GM23338 (cell line): ENCODE measurements around the gene GRHL3. TPM values are rescaled to one million over a fixed set of nuclear protein-coding genes. Genes with fewer than 3 reads are reported as not detected.

ENCODE experiments used
- ATAC-seq: fragments of 200-7000 bp; cut with Tn5 transposase; 3 replicates; pipeline ENCODE4 v1.9.1; 2020
- DNase-seq: peaks from one replicate; pipeline ENCODE4 v3.0.0-alpha.2; 2015; ENCODE audit warnings: low spot score
- H2AFZ ChIP-seq: fragments of 200-600 bp; sonication (generic); 2 replicates; pipeline ENCODE4 v1.8.0; 2016; ENCODE audit warnings: antibody characterized with exemption, mild to moderate bottlenecking, moderate library complexity
- H3F3A ChIP-seq: fragments of 200-600 bp; sonication (generic); replicated peaks from 2 replicates; pipeline ENCODE4 v1.8.0; 2017; ENCODE audit warnings: antibody characterized with exemption, mixed run types, low read depth
- H3K27ac ChIP-seq: fragments of 200-600 bp; sonication (generic); 2 replicates; pipeline ENCODE4 v1.6.1; 2016; ENCODE audit warnings: low read depth
- H3K27me3 ChIP-seq: fragments of 200-600 bp; sonication (generic); 2 replicates; pipeline ENCODE4 v1.8.0; 2016; ENCODE audit warnings: mild to moderate bottlenecking, mixed run types, moderate library complexity; ENCODE audit not compliant: insufficient read depth
- H3K36me3 ChIP-seq: fragments of 200-600 bp; sonication (generic); 2 replicates; pipeline ENCODE4 v1.8.0; 2016; ENCODE audit warnings: mild to moderate bottlenecking; ENCODE audit not compliant: insufficient read depth
- H3K4me1 ChIP-seq: fragments of 200-600 bp; sonication (generic); 2 replicates; pipeline ENCODE4 v1.8.0; 2016; ENCODE audit warnings: mild to moderate bottlenecking, moderate library complexity; ENCODE audit not compliant: insufficient read depth
- H3K4me2 ChIP-seq: fragments of 200-600 bp; sonication (generic); 2 replicates; pipeline ENCODE4 v1.7.1; 2017; ENCODE audit warnings: mixed run types
- H3K4me3 ChIP-seq: fragments of 200-600 bp; sonication (generic); 2 replicates; pipeline ENCODE4 v1.6.1; 2016; ENCODE audit warnings: mixed run types
- H3K79me2 ChIP-seq: fragments of 200-600 bp; sonication (generic); replicated peaks from 2 replicates; pipeline ENCODE4 v1.8.0; 2017; ENCODE audit warnings: mild to moderate bottlenecking; ENCODE audit not compliant: insufficient read depth
- H3K9me2 ChIP-seq: fragments of 200-600 bp; sonication (generic); 2 replicates; pipeline ENCODE4 v1.8.0; 2017; ENCODE audit not compliant: insufficient read depth
- H4K20me1 ChIP-seq: fragments of 200-600 bp; sonication (generic); replicated peaks from 2 replicates; pipeline ENCODE4 v1.8.0; 2017; ENCODE audit warnings: mild to moderate bottlenecking; ENCODE audit not compliant: insufficient read depth
- H3K27ac Mint-ChIP-seq: 2 replicates; pipeline ENCODE4 v1.8.0; 2020; ENCODE audit warnings: inconsistent platforms, mild to moderate bottlenecking, moderate library complexity, mixed read lengths
- H3K27me3 Mint-ChIP-seq: 3 replicates; pipeline ENCODE4 v1.8.0; 2022; ENCODE audit warnings: low read depth, mild to moderate bottlenecking, moderate library complexity, mixed read lengths, inconsistent platforms; ENCODE audit not compliant: insufficient read depth, poor library complexity
- H3K36me3 Mint-ChIP-seq: 3 replicates; pipeline ENCODE4 v1.8.0; 2021; ENCODE audit warnings: low read depth, mild to moderate bottlenecking, inconsistent platforms, moderate library complexity, mixed read lengths
- H3K4me1 Mint-ChIP-seq: 3 replicates; pipeline ENCODE4 v1.8.0; 2020; ENCODE audit warnings: mild to moderate bottlenecking, inconsistent platforms, mixed read lengths
- H3K4me3 Mint-ChIP-seq: 3 replicates; pipeline ENCODE4 v1.8.0; 2021; ENCODE audit warnings: moderate library complexity, mild to moderate bottlenecking, inconsistent platforms, mixed read lengths
- H3K9me3 Mint-ChIP-seq: 3 replicates; pipeline ENCODE4 v1.8.0; 2020; ENCODE audit warnings: moderate library complexity, mild to moderate bottlenecking, inconsistent platforms, mixed read lengths
- ETS1 ChIP-seq: IDR thresholded peaks from 2 replicates; pipeline ENCODE4 v1.6.1; 2016; ENCODE audit warnings: antibody characterized with exemption
- EZH2phosphoT487 ChIP-seq: fragments of 200-600 bp; sonication (generic); IDR thresholded peaks from one replicate; pipeline ENCODE4 v1.8.1; 2018; ENCODE audit warnings: antibody characterized with exemption; ENCODE audit not compliant: unreplicated experiment
- NANOG ChIP-seq: IDR thresholded peaks from 2 replicates; pipeline ENCODE4 v1.6.1; 2016; ENCODE audit warnings: antibody characterized with exemption, borderline replicate concordance
- POLR2AphosphoS5 ChIP-seq: IDR thresholded peaks from 2 replicates; pipeline ENCODE4 v1.6.1; 2016; ENCODE audit warnings: antibody characterized with exemption, low read depth
- ZNF114 ChIP-seq: fragments of 250-450 bp; sonication (Bioruptor Pico); IDR thresholded peaks from 2 replicates; pipeline ENCODE4 v1.5.0; 2020; ENCODE audit warnings: mild to moderate bottlenecking, moderate library complexity
- ZNF462 ChIP-seq: fragments of 250-450 bp; sonication (Bioruptor Pico); IDR thresholded peaks from 2 replicates; pipeline ENCODE4 v1.5.0; 2020; ENCODE audit warnings: mild to moderate bottlenecking, moderate library complexity
- polyA plus RNA-seq: library from polyadenylated mRNA; unstranded; fragments of >200 nt; fragmentation: Nextera tagmentation; extraction: Ambion mirVana; gene quantifications from 2 replicates; pipeline ENCODE4 v1.2.1, GENCODE V29; 2016
- total RNA-seq: library from RNA; depleted of rRNA; stranded (reverse); fragments of >200 nt; shearing (Covaris generic); gene quantifications from 2 replicates; pipeline ENCODE4 v1.2.3, GENCODE V29; 2014

Gene GRHL3
- total and polyA plus RNA-seq, 2 experiments from 2014 or later: 0.78 to 1.1 TPM

GRCh38 chr1:24275510-24275909 lies 43.6 kb upstream of the GRHL3 start:
- Histone ChIP-seq H3K79me2 (no peaks in the 10 kb centered on the region), H2AFZ (no peak overlapping the region), H3K27me3 (no peaks in the 10 kb centered on the region), H3K9me2 (no peaks in the 10 kb centered on the region), H3F3A (no peaks in the 10 kb centered on the region), H3K4me2 (no peak overlapping the region), H3K4me3 (no peak overlapping the region), H3K36me3 (no peaks in the 10 kb centered on the region), H3K4me1 (no peaks in the 10 kb centered on the region), H4K20me1 (no peaks in the 10 kb centered on the region), H3K27ac (no peak overlapping the region)
- DNase-seq: no peak
- Mint-ChIP-seq H3K27me3 (peaks cover 8% of the 10 kb centered on the region), H3K4me1 (peaks cover 2% of the 10 kb centered on the region; the same call in 2 of the 3 replicates), H3K36me3 (no peaks in the 10 kb centered on the region), H3K27ac (no peak overlapping the region), H3K9me3 (peaks cover 8% of the 10 kb centered on the region; the same call in 2 of the 3 replicates), H3K4me3 (no peak overlapping the region)
- TF ChIP-seq ETS1 (no peak), NANOG (no peak), ZNF462 (CRISPR knock-in tag) (no peak), ZNF114 (CRISPR knock-in tag) (no peak), POLR2AphosphoS5 (no peak), EZH2phosphoT487 (no peak)
- ATAC-seq: no peak
